OCI-LY1 (cell line): Measurements from ENCODE around the gene PRELID2.

Experiments used
- H2AFZ ChIP-seq: fragments of 200-600 bp; sonication (generic), shearing (Covaris generic); 2 replicates; pipeline ENCODE4 v1.6.0; 2014; ENCODE audit warnings: antibody characterized with exemption, mild to moderate bottlenecking, low read length
- H3F3A ChIP-seq: fragments of 200-600 bp; sonication (generic), shearing (Covaris generic); 2 replicates; pipeline ENCODE4 v1.6.0; 2014; ENCODE audit warnings: mild to moderate bottlenecking, antibody characterized with exemption, low read length, moderate library complexity; ENCODE audit not compliant: insufficient read depth
- H3K27ac ChIP-seq: fragments of 200-600 bp; sonication (generic); 2 replicates; pipeline ENCODE4 v1.5.1; 2014; ENCODE audit warnings: low read length, mixed run types, mild to moderate bottlenecking, low read depth; ENCODE audit not compliant: poor library complexity, severe bottlenecking
- H3K27me3 ChIP-seq: fragments of 200-600 bp; sonication (generic); 2 replicates; pipeline ENCODE4 v1.6.0; 2014; ENCODE audit warnings: antibody characterized with exemption, mild to moderate bottlenecking, low read length, moderate library complexity; ENCODE audit not compliant: insufficient read depth
- H3K36me3 ChIP-seq: fragments of 200-600 bp; sonication (generic); 2 replicates; pipeline ENCODE4 v1.6.1; 2014; ENCODE audit warnings: mild to moderate bottlenecking, antibody characterized with exemption, low read length, moderate library complexity, mixed read lengths; ENCODE audit not compliant: insufficient read depth
- H3K4me1 ChIP-seq: fragments of 200-600 bp; sonication (generic); 2 replicates; pipeline ENCODE4 v1.5.1; 2014; ENCODE audit warnings: mild to moderate bottlenecking, low read length, moderate library complexity; ENCODE audit not compliant: insufficient read depth, severe bottlenecking
- H3K4me2 ChIP-seq: fragments of 200-600 bp; sonication (generic), shearing (Covaris generic); 2 replicates; pipeline ENCODE4 v1.6.1; 2014; ENCODE audit warnings: low read length
- H3K4me3 ChIP-seq: fragments of 200-600 bp; sonication (generic); 2 replicates; pipeline ENCODE4 v1.5.1; 2014; ENCODE audit warnings: low read length, low read depth, mild to moderate bottlenecking, mixed read lengths; ENCODE audit not compliant: poor library complexity, severe bottlenecking
- H3K79me2 ChIP-seq: fragments of 200-600 bp; shearing (Covaris generic); 2 replicates; pipeline ENCODE4 v1.6.1; 2016; ENCODE audit warnings: mixed run types, low read length, mixed read lengths; ENCODE audit not compliant: insufficient read depth
- H3K9ac ChIP-seq: fragments of 200-600 bp; sonication (generic), shearing (Covaris generic); 2 replicates; pipeline ENCODE4 v1.6.1; 2014; ENCODE audit warnings: mild to moderate bottlenecking, low read length, mixed read lengths
- H3K9me2 ChIP-seq: fragments of 200-600 bp; sonication (generic), shearing (Covaris generic); 2 replicates; pipeline ENCODE4 v1.6.1; 2014; ENCODE audit warnings: low read depth, mild to moderate bottlenecking, low read length, mixed read lengths
- H3K9me3 ChIP-seq: fragments of 200-600 bp; shearing (Covaris generic); 2 replicates; pipeline ENCODE4 v1.6.1; 2014; ENCODE audit warnings: low read length, mixed read lengths
- H4K20me1 ChIP-seq: fragments of 200-600 bp; sonication (generic), shearing (Covaris generic); 2 replicates; pipeline ENCODE4 v1.6.0; 2016; ENCODE audit warnings: mild to moderate bottlenecking, low read length; ENCODE audit not compliant: insufficient read depth
- EZH2 ChIP-seq: fragments of 200-600 bp; sonication (generic), shearing (Covaris generic); IDR thresholded peaks from 2 replicates; pipeline ENCODE4 v1.8.0; 2017; ENCODE audit warnings: borderline replicate concordance, mixed run types, mild to moderate bottlenecking, antibody characterized with exemption, low read length, moderate library complexity, mixed read lengths
- TF ChIP-seq, protein P1 (sequence below): fragments of 200-600 bp; sonication (generic), shearing (Covaris generic); IDR thresholded peaks from 2 replicates; pipeline ENCODE4 v1.5.1; 2017; ENCODE audit warnings: mild to moderate bottlenecking, antibody characterized with exemption, low read length, moderate library complexity, mixed read lengths

PRELID2 gene

GRCh38 chr5:145718956-145719355 is 116.2 kb downstream of the PRELID2 start:
- H3K4me1 ChIP-seq: no peaks in the 10 kb centered on the region
- H3K79me2 ChIP-seq: no peaks in the 10 kb centered on the region
- no peaks in the 10 kb centered on the region for H3K36me3 ChIP-seq
- H4K20me1 ChIP-seq: no peaks in the 10 kb centered on the region
- no peaks in the 10 kb centered on the region for H3K27me3 ChIP-seq
- no peaks in the 10 kb centered on the region for H3K9me3 ChIP-seq
- H3K4me2 ChIP-seq: no peak overlapping the region
- no peak overlapping the region for H2AFZ ChIP-seq
- no peaks in the 10 kb centered on the region for H3K9me2 ChIP-seq
- no peak for TF ChIP-seq EZH2
- TF ChIP-seq, protein P1, sequence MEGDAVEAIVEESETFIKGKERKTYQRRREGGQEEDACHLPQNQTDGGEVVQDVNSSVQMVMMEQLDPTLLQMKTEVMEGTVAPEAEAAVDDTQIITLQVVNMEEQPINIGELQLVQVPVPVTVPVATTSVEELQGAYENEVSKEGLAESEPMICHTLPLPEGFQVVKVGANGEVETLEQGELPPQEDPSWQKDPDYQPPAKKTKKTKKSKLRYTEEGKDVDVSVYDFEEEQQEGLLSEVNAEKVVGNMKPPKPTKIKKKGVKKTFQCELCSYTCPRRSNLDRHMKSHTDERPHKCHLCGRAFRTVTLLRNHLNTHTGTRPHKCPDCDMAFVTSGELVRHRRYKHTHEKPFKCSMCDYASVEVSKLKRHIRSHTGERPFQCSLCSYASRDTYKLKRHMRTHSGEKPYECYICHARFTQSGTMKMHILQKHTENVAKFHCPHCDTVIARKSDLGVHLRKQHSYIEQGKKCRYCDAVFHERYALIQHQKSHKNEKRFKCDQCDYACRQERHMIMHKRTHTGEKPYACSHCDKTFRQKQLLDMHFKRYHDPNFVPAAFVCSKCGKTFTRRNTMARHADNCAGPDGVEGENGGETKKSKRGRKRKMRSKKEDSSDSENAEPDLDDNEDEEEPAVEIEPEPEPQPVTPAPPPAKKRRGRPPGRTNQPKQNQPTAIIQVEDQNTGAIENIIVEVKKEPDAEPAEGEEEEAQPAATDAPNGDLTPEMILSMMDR: no peak
- no peak overlapping the region for H3K9ac ChIP-seq
- H3F3A ChIP-seq: no peaks in the 10 kb centered on the region
- no peak overlapping the region for H3K4me3 ChIP-seq
- H3K27ac ChIP-seq: no peak overlapping the region

GRCh38 chr5:145715412-145715811 is 119.7 kb downstream of the PRELID2 start:
- no peaks in the 10 kb centered on the region for H3K36me3 ChIP-seq
- no peaks in the 10 kb centered on the region for H3K27me3 ChIP-seq
- H3K79me2 ChIP-seq: no peaks in the 10 kb centered on the region
- no peaks in the 10 kb centered on the region for H4K20me1 ChIP-seq
- H3K4me1 ChIP-seq: no peaks in the 10 kb centered on the region
- H2AFZ ChIP-seq: no peak overlapping the region
- no peaks in the 10 kb centered on the region for H3K9me3 ChIP-seq
- no peak for TF ChIP-seq EZH2
- TF ChIP-seq, protein P1: no peak
- no peak overlapping the region for H3K4me2 ChIP-seq
- H3K9me2 ChIP-seq: no peaks in the 10 kb centered on the region
- H3K4me3 ChIP-seq: no peak overlapping the region
- no peak overlapping the region for H3K9ac ChIP-seq
- no peak overlapping the region for H3K27ac ChIP-seq
- H3F3A ChIP-seq: no peaks in the 10 kb centered on the region

GRCh38 chr5:145712245-145712644 is 122.9 kb downstream of the PRELID2 start:
- H3K9me2 ChIP-seq: no peaks in the 10 kb centered on the region
- no peaks in the 10 kb centered on the region for H3F3A ChIP-seq
- TF ChIP-seq EZH2: no peak
- TF ChIP-seq, protein P1: no peak
- no peaks in the 10 kb centered on the region for H3K27me3 ChIP-seq
- H3K9me3 ChIP-seq: no peaks in the 10 kb centered on the region
- no peaks in the 10 kb centered on the region for H3K36me3 ChIP-seq
- H3K4me1 ChIP-seq: no peaks in the 10 kb centered on the region
- H2AFZ ChIP-seq: no peak overlapping the region
- H4K20me1 ChIP-seq: no peaks in the 10 kb centered on the region
- H3K79me2 ChIP-seq: no peaks in the 10 kb centered on the region
- H3K27ac ChIP-seq: no peak overlapping the region
- no peak overlapping the region for H3K4me2 ChIP-seq
- no peak overlapping the region for H3K4me3 ChIP-seq
- H3K9ac ChIP-seq: no peak overlapping the region
